ENCODE measurements around the gene RPL4. TPM values are rescaled to one million over a fixed set of nuclear protein-coding genes. Genes with fewer than 3 reads are reported as not detected.

Gene RPL4
- total and polyA plus RNA-seq, 2 donors from 2014 or later = 1,774 to 2,001 TPM

Small RNA genes within 50 kb of the gene (microRNA-seq; reads per million reads assigned to microRNA genes)
- gene MIR4512 = not detected

Other genes with a start within 250 kb of the RPL4 start
- gene DIS3L, start 211.3 kb downstream of the RPL4 start, total RNA-seq = 28.5 TPM
- gene DIS3L, start 211.3 kb downstream of the RPL4 start, polyA plus RNA-seq (ENCODE audit: insufficient read depth, low read depth, low replicate concordance) = 10.6 TPM
- gene TIPIN, start 148.2 kb downstream of the RPL4 start, total RNA-seq = 7.5 TPM
- gene TIPIN, start 148.2 kb downstream of the RPL4 start, polyA plus RNA-seq (ENCODE audit: insufficient read depth, low read depth, low replicate concordance) = 4.3 TPM
- 49.4 TPM for gene MAP2K1, start 117.9 kb downstream of the RPL4 start, total RNA-seq
- 33.1 TPM for gene MAP2K1, start 117.9 kb downstream of the RPL4 start, polyA plus RNA-seq (ENCODE audit: insufficient read depth, low read depth, low replicate concordance)
- 29.6 TPM for gene SNAPC5, start 7.1 kb downstream of the RPL4 start, total RNA-seq
- 49.6 TPM for gene SNAPC5, start 7.1 kb downstream of the RPL4 start, polyA plus RNA-seq (ENCODE audit: insufficient read depth, low read depth, low replicate concordance)
- 9.0 TPM for gene ZWILCH, start 471 bp upstream of the RPL4 start, total RNA-seq
- gene ZWILCH, start 471 bp upstream of the RPL4 start, polyA plus RNA-seq (ENCODE audit: insufficient read depth, low read depth, low replicate concordance) = 3.0 TPM
- gene LCTL, start 61.1 kb upstream of the RPL4 start, total RNA-seq = not detected
- gene LCTL, start 61.1 kb upstream of the RPL4 start, polyA plus RNA-seq (ENCODE audit: insufficient read depth, low read depth, low replicate concordance) = not detected
- gene SMAD6, start 197.4 kb upstream of the RPL4 start, total RNA-seq = 23.0 TPM
- gene SMAD6, start 197.4 kb upstream of the RPL4 start, polyA plus RNA-seq (ENCODE audit: insufficient read depth, low read depth, low replicate concordance) = 15.4 TPM

All from kidney (tissue), 2 donors.